ENCODE data around the gene TNKS2.
A peak's percentile ranks its signal among the peaks of the same experiment; 100 is the strongest.
"Not testable (repeated sequence)": the region's sequence is repeated elsewhere in the genome, so short reads cannot be mapped to it uniquely, and the experiment has no call there.

Gene TNKS2

GRCh38 chr10:91797874-91798648 lies at the start of gene TNKS2:
TSS of gene TNKS2 (plus strand) at chr10:91798426. CDS start at chr10:91798691, 265 bp downstream.
- peak within 1 kb of the TSS; percentile 93 to 97 for H3K4me3 ChIP-seq (replicated peaks in 1 of 2; ENCODE audit: low read depth in 2 of 2, low read length in 2 of 2)
- peak; percentile 90 to 96 for DNase-seq (ENCODE audit: low read depth in 2 of 2)
- TF ChIP-seq, protein P1, sequence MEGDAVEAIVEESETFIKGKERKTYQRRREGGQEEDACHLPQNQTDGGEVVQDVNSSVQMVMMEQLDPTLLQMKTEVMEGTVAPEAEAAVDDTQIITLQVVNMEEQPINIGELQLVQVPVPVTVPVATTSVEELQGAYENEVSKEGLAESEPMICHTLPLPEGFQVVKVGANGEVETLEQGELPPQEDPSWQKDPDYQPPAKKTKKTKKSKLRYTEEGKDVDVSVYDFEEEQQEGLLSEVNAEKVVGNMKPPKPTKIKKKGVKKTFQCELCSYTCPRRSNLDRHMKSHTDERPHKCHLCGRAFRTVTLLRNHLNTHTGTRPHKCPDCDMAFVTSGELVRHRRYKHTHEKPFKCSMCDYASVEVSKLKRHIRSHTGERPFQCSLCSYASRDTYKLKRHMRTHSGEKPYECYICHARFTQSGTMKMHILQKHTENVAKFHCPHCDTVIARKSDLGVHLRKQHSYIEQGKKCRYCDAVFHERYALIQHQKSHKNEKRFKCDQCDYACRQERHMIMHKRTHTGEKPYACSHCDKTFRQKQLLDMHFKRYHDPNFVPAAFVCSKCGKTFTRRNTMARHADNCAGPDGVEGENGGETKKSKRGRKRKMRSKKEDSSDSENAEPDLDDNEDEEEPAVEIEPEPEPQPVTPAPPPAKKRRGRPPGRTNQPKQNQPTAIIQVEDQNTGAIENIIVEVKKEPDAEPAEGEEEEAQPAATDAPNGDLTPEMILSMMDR (IDR thresholded peaks at IDR 0.05; ENCODE audit: low read depth, low read length), result no peak

- not testable (repeated sequence) for DNase-seq (ENCODE audit: low read depth in 2 of 2); H3K4me3 ChIP-seq (replicated peaks in 1 of 2; ENCODE audit: low read depth in 2 of 2, low read length in 2 of 2)
Observed at GRCh38 chr10:91749592-91749991, 48.6 kb upstream of the TNKS2 start.

DNA sequence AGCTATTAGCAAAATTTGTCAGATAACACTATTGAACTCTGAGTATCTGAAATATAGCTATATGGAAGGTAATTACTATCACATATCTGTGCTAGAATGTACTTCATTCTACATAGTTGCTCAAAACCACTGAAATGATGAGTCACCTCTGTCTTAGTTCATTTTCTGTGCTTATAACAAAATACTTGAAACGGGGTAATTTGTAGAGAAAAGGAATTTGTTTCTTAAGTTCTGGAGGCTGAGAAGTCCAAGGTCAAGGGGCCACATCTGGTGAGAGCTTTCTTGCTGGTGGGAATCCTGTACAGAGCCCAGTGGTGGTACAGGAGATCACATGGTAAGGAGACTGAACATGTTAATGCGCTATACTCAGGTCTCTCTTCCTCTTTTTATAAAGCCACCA lies 41.9 kb upstream of the TNKS2 start:
- TF ChIP-seq, protein P1 (IDR thresholded peaks at IDR 0.05; ENCODE audit: low read depth, low read length), result no peak
- H3K4me3 ChIP-seq (replicated peaks in 1 of 2; ENCODE audit: low read depth in 2 of 2, low read length in 2 of 2), result no peak overlapping the region
- peak; percentile 42 to 55 for DNase-seq (ENCODE audit: low read depth in 2 of 2)

- TF ChIP-seq, protein P1 (IDR thresholded peaks at IDR 0.05; ENCODE audit: low read depth, low read length), result peak; percentile 53
- DNase-seq (ENCODE audit: low read depth in 2 of 2), result peak; percentile 77 to 83
Observed at GRCh38 chr10:91758303-91759146, 39.7 kb upstream of the TNKS2 start.

DNA sequence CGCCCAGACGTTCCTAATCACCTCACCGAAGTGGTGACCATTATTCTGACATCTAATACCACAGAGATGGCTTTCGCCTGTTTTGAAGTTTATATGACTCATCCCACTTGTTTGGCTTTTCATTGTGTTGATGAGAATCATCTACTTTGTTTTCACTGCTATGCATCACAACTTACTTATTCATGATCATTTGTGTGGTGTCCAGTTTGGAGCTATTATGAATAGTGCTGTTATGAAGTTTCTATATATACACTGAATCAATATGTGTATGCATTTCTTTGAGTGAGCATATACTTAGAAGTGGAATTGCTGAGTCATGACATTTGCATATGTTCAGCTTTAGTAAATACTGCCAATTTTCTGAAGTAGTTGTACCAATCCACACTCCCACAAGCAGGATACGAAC lies 38.6 kb upstream of the TNKS2 start:
- peak in 1 of 2 donors; percentile 45 for DNase-seq (ENCODE audit: low read depth in 2 of 2)
- TF ChIP-seq, protein P1 (IDR thresholded peaks at IDR 0.05; ENCODE audit: low read depth, low read length), result no peak

More at GRCh38 chr10:91758303-91759146, 39.7 kb upstream of the TNKS2 start:
- H3K4me3 ChIP-seq (replicated peaks in 1 of 2; ENCODE audit: low read depth in 2 of 2, low read length in 2 of 2), result no peak overlapping the region

DNA sequence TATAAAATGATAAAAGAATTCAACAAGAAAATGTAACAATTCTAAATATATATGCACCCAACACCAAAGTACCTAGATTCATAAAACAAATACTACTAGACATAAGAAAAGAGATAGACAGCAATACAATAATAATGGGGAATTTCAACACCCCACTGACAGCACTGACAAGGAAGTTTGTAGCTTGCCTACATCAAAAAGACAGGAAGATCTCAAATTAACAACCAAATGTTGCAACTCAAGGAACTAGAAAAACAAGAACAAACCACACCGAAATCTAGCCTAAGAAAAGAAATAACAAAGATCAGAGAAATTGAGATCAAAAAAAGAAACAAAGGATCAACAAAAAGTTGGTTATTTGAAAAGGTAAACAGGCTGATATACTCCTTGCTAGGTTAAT lies 36.5 kb upstream of the TNKS2 start:
- TF ChIP-seq, protein P1 (IDR thresholded peaks at IDR 0.05; ENCODE audit: low read depth, low read length), result no peak
- no peak overlapping the region for H3K4me3 ChIP-seq (replicated peaks in 1 of 2; ENCODE audit: low read depth in 2 of 2, low read length in 2 of 2)
- DNase-seq (ENCODE audit: low read depth in 2 of 2), result no peak

More for the DNA sequence above, 38.6 kb upstream of the TNKS2 start:
- no peak overlapping the region for H3K4me3 ChIP-seq (replicated peaks in 1 of 2; ENCODE audit: low read depth in 2 of 2, low read length in 2 of 2)

GRCh38 chr10:91762878-91763277 lies 35.3 kb upstream of the TNKS2 start:
- DNase-seq (ENCODE audit: low read depth in 2 of 2), result no peak
- no peak overlapping the region for H3K4me3 ChIP-seq (replicated peaks in 1 of 2; ENCODE audit: low read depth in 2 of 2, low read length in 2 of 2)
- TF ChIP-seq, protein P1 (IDR thresholded peaks at IDR 0.05; ENCODE audit: low read depth, low read length), result no peak
